Stimulated activated CD8-positive, alpha-beta memory T cell treated with anti-CD3 and anti-CD28 coated beads, Interleukin-4, amount 100 ng/mL, for 1 hour (primary cell): ENCODE results near the gene FAM227A.
"Not testable (repeated sequence)": the region's sequence is repeated elsewhere in the genome, so short reads cannot be mapped to it uniquely, and the experiment has no call there.

Source experiments
- DNase-seq, 2 donors: peaks; one replicate each; pipeline ENCODE4 v3.0.0-alpha.2; 2020; ENCODE audit warnings: low read depth in 2 of 2, low spot score in 1 of 2

Gene FAM227A

GRCh38 chr22:38612217-38613006 is 43.8 kb downstream of the FAM227A start:
- DNase-seq: no peak

GRCh38 chr22:38611559-38611958 is 44.6 kb downstream of the FAM227A start:
- DNase-seq: no peak

- no peak for DNase-seq
Observed at GRCh38 chr22:38610234-38610633, 46.0 kb downstream of the FAM227A start.

GRCh38 chr22:38608992-38609750 is 47.0 kb downstream of the FAM227A start:
- no peak for DNase-seq

GRCh38 chr22:38607680-38608079 is 48.5 kb downstream of the FAM227A start:
- no peak for DNase-seq

- DNase-seq: no peak
Observed at GRCh38 chr22:38602166-38602565, 54.0 kb downstream of the FAM227A start.

- DNase-seq: no peak
Observed at GRCh38 chr22:38601221-38601764, 54.9 kb downstream of the FAM227A start.

- no peak for DNase-seq
Observed at GRCh38 chr22:38599466-38599865, 56.7 kb downstream of the FAM227A start.

GRCh38 chr22:38582923-38583322 is 73.3 kb downstream of the FAM227A start:
- not testable (repeated sequence) for DNase-seq

- no peak for DNase-seq
Observed at GRCh38 chr22:38578505-38578904, 77.7 kb downstream of the FAM227A start.

GRCh38 chr22:38572065-38572464 is 84.1 kb downstream of the FAM227A start:
- DNase-seq: no peak

- peak in 1 of 2 donors; percentile 1 for DNase-seq
Observed at GRCh38 chr22:38570779-38571364, 85.3 kb downstream of the FAM227A start.

GRCh38 chr22:38569972-38570778 is 86.0 kb downstream of the FAM227A start, which contains the start of gene DMC1:
DMC1 (minus strand) TSS chr22:38570183; CDS start chr22:38568256, 1,927 bp downstream.
- peak; percentile 96 to 97 for DNase-seq

- DNase-seq: no peak
Observed at GRCh38 chr22:38569181-38569971, 86.8 kb downstream of the FAM227A start.

GRCh38 chr22:38567531-38568285 is 88.5 kb downstream of the FAM227A start:
- DNase-seq: no peak

- no peak for DNase-seq
Observed at GRCh38 chr22:38566726-38567504, 89.3 kb downstream of the FAM227A start.

GRCh38 chr22:38565441-38565840 is 90.8 kb downstream of the FAM227A start:
- DNase-seq: no peak

- DNase-seq: no peak
Observed at GRCh38 chr22:38564669-38565068, 91.5 kb downstream of the FAM227A start.
